ENCODE measurements around the gene RAPGEF6.

GRCh38 chr5:131635684-131636572 lies 899 bp upstream of the RAPGEF6 start:
- TF ChIP-seq POLR2AphosphoS5 (IDR thresholded peaks at IDR 0.05; ENCODE audit: low read depth) (no peak), CTCF (conservative IDR thresholded peaks at IDR 0.05; ENCODE audit: low read depth in 2 of 2) (no peak), REST (IDR thresholded peaks at IDR 0.05; ENCODE audit: unreplicated experiment) (no peak), CREB1 (CRISPR knock-in tag; IDR thresholded peaks at IDR 0.05; ENCODE audit: low read depth) (no peak)

All from GM23338 (cell line).